SIG-M5 treated with dmso at 0.1 percent for 504 hours (cell line): ENCODE measurements around the gene MYO5A.
A peak's percentile ranks its signal among the peaks of the same experiment; 100 is the strongest.

Experiments used
- DNase-seq: peaks from one replicate; lab custom pipeline; 2025; ENCODE audit not compliant: unreplicated experiment; lab: John Stamatoyannopoulos, UW

MYO5A gene

GRCh38 chr15:52263563-52264282 lies 265.0 kb downstream of the MYO5A start:
- DNase-seq: no peak

- no peak for DNase-seq
Measured at GRCh38 chr15:52262364-52262763, 266.3 kb downstream of the MYO5A start.

DNA sequence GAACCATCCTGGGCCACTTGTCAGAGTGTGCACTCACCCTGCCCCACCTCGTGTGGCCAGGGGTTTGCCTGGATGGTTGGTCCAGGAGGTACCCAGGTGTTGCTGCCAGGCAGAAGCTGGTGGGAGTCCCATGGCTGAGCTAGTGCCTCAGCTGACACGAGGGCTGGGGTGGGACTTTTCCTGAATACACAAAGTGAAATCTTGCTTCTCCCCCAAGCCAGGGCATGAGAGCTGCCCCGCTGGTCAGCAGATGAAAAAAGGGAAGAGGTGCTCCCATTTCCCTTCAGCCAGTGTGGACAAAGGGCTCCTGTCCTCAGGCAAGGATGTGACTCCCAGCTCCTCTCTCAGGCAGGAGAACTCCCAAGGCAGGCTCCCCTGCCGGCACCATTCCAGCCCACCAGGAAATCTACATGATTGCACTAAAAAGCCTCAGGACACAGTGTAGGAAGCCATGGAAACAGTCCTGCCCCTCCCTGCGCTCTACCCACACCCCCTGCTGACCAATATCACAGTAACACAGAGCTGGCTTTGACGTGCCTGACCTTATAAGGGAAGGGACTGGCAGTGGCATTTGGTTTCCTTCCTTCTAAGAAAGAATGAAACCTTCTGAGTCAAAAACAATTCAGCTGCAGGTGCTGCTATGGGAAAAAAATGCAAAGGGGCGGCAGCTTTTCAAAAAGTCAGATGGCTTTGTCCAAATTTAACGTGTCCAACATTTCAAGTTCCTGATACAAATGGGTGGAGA lies 267.0 kb downstream of the MYO5A start:
- DNase-seq: peak; percentile 39

DNA sequence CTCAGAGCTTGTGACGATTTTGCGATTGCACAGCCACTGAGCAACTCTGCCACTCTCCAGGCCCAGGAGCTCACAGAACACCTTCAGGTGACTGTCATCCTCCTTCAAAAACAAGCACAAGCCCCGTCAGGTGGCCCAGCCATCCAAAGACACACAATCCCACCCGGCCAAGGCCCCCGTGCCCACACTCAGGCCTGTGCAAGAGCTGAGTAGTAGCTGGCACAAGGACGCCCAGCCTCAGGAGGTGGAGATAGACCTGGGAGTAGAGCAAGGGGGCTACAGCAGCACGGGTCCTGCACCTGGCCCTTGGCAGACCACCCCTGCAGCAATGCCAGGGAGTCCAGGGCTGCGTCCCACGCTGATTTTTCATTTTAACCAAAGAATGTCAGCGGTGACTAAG lies 267.7 kb downstream of the MYO5A start:
- no peak for DNase-seq

DNA sequence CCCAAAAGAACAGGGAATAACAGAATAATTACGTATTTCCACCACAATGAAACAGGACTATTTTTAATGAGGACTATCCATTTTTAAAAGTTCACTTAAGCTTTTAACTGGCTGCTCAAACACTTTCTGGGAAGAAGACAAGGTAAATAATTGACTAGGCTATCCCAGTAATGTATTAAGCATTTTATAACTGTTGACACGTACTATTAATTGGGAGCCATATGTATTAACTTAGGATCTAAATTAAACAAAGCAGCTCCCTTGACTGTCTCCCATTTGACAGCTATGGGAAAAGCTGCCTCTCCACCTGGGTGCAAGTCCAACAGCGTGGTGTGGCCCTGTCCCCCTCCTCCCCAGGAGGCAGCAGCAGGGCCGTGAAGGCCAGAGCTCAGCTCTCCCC lies 269.2 kb downstream of the MYO5A start:
- DNase-seq: no peak

GRCh38 chr15:52258461-52258860 lies 270.2 kb downstream of the MYO5A start:
- no peak for DNase-seq

DNA sequence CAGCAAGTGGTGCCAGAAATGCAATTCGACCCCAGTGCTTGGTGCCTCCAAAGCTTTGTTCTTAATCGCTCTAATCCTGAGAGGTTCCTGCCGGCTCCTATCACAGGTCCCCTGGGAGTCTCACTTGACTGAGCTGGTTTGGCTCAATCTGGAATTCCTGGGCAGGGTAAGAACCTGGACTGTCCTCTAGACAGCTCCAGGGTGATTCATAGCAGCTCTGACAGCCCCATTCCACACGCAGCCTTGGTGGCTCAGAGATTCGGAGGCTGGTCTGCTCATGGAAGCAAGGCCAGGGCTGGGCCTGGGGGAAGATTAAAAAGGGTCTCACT lies 271.0 kb downstream of the MYO5A start:
- DNase-seq: no peak
